Vagina (tissue), 2 donors: ENCODE measurements around the gene PTPRK. TPM values are rescaled to one million over a fixed set of nuclear protein-coding genes. Genes with fewer than 3 reads are reported as not detected.

Source experiments
- DNase-seq, 2 donors: peaks; one replicate each; pipeline ENCODE4 v3.0.0-alpha.2; 2017; ENCODE audit errors: extremely low spot score in 2 of 2
- H3K27ac ChIP-seq: fragments of 200-600 bp; sonication (generic); one replicate; pipeline ENCODE4 v1.5.1; 2019
- H3K27me3 ChIP-seq: fragments of 200-600 bp; sonication (generic); one replicate; pipeline ENCODE4 v1.5.1; 2019
- H3K36me3 ChIP-seq, 2 donors: fragments of 200-600 bp; sonication (generic); one replicate each; pipeline ENCODE4 v1.5.1; 2017 to 2019
- H3K4me1 ChIP-seq: fragments of 200-600 bp; sonication (generic); one replicate; pipeline ENCODE4 v1.5.1; 2019
- H3K4me3 ChIP-seq, 2 donors: fragments of 200-600 bp; sonication (generic); 1 replicate in 1 of 2; 2 replicates in 1 of 2; pipeline ENCODE4 v1.5.1; 2016 to 2019
- H3K9me3 ChIP-seq: fragments of 200-600 bp; sonication (generic); one replicate; pipeline ENCODE4 v1.5.1; 2019
- POLR2A ChIP-seq, 2 donors: fragments of 450-650 bp; IDR thresholded peaks; one replicate each; pipeline ENCODE4 v1.6.1; 2017; ENCODE audit warnings: antibody characterized with exemption in 2 of 2, mild to moderate bottlenecking in 2 of 2, moderate library complexity in 2 of 2
- POLR2AphosphoS5 ChIP-seq, 2 donors: sonication (generic); formaldehyde crosslinking; IDR thresholded peaks; one replicate each; pipeline ENCODE4 v1.9.0; 2017; ENCODE audit warnings: antibody characterized with exemption in 2 of 2, mild to moderate bottlenecking in 2 of 2, low read depth in 1 of 2; ENCODE audit not compliant: insufficient read depth in 1 of 2
- intact Hi-C: fragments of 100-400 bp; cut with DNase I; formaldehyde crosslinking; loops from one replicate; pipeline ENCODE4 v1.15.1; 2023
- total RNA-seq: library from RNA; depleted of rRNA; stranded (reverse); fragments of >200 nt; gene quantifications from one replicate; pipeline ENCODE4 v1.2.3, GENCODE V29; 2016
- TF ChIP-seq, protein P1 (sequence below), 3 experiments: fragments of 450-650 bp in 2 of 3; fragments of 200-600 bp in 1 of 3; sonication (generic) in 1 of 3; IDR thresholded peaks; one replicate each; pipeline ENCODE4 v1.5.1; 2017 to 2019; ENCODE audit warnings: antibody characterized with exemption in 3 of 3, mild to moderate bottlenecking in 2 of 3, moderate library complexity in 2 of 3

The PTPRK gene
- total RNA-seq, 1 donor from 2014 or later, result 82.5 TPM

DNA sequence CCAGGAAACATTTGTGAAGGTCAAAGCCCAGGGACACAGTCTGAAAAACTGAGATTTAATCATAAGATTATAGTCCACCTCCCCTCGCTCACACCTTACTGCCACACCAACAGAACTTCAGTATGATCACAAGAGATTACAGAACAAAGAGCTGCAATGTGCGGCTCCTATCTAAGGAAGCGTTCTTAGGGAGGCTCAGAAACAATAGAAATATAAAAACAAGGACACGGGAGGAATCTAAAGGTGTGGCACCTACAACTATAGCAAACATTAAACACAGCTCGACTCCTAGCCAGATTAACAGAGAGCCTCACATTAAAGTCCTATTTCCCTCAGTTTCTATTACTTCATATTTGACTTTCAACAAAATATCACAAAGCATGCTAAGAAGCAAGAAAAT lies 579.2 kb downstream of the PTPRK start:
- intact Hi-C loops, result no loop called here
- H3K4me1 ChIP-seq, result peaks cover 9% of the 10 kb centered on the region
- H3K9me3 ChIP-seq, result no peaks in the 10 kb centered on the region

DNA sequence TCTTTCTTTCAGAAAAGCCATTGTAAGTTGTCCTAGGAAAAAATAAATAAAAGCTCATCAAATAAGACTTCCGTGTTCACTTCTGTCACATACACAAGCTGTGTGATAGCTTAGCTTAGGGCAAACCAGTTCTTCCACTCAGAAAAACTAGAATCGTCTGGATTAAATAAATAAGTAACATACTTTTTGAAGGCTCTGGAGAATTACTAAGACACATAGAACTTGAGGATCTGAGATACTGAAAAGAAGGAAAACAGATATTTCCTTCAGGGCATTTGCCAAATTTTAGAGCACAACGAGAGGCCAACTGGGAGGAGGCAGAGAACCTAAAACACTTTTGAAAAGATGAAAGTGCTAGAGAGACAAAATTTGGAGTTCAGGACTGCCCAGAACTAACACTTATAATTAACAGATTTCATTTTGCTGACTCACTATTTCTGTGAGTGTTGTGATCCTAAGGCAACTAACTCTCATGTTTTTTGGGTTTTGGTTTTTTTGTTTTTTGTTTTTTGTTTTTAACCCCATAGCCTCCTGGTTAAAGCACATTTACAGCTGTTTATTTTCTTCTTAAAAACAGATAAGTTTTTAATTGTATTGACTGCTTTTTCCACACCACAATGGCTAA lies 580.8 kb downstream of the PTPRK start:
- H3K27ac ChIP-seq, result no peak overlapping the region
- H3K4me1 ChIP-seq, result peaks cover 9% of the 10 kb centered on the region
- no peak overlapping the region for H3K4me3 ChIP-seq
- TF ChIP-seq POLR2AphosphoS5 (IDR thresholded peaks at IDR 0.05; ENCODE audit: insufficient read depth in 1 of 2, low read depth in 1 of 2) (no peak), POLR2A (IDR thresholded peaks at IDR 0.05) (no peak)
- TF ChIP-seq, protein P1, sequence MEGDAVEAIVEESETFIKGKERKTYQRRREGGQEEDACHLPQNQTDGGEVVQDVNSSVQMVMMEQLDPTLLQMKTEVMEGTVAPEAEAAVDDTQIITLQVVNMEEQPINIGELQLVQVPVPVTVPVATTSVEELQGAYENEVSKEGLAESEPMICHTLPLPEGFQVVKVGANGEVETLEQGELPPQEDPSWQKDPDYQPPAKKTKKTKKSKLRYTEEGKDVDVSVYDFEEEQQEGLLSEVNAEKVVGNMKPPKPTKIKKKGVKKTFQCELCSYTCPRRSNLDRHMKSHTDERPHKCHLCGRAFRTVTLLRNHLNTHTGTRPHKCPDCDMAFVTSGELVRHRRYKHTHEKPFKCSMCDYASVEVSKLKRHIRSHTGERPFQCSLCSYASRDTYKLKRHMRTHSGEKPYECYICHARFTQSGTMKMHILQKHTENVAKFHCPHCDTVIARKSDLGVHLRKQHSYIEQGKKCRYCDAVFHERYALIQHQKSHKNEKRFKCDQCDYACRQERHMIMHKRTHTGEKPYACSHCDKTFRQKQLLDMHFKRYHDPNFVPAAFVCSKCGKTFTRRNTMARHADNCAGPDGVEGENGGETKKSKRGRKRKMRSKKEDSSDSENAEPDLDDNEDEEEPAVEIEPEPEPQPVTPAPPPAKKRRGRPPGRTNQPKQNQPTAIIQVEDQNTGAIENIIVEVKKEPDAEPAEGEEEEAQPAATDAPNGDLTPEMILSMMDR (IDR thresholded peaks at IDR 0.05), result no peak
- H3K27me3 ChIP-seq, result no peaks in the 10 kb centered on the region
- intact Hi-C loops, result no loop called here
- no peaks in the 10 kb centered on the region for H3K36me3 ChIP-seq
- no peaks in the 10 kb centered on the region for H3K9me3 ChIP-seq
- DNase-seq, result no peak

More for the DNA sequence above, 579.2 kb downstream of the PTPRK start:
- H3K27ac ChIP-seq, result no peak overlapping the region
- no peak overlapping the region for H3K4me3 ChIP-seq
- H3K27me3 ChIP-seq, result no peaks in the 10 kb centered on the region
- TF ChIP-seq, protein P1 (IDR thresholded peaks at IDR 0.05), result no peak
- no peak for TF ChIP-seq POLR2AphosphoS5 (IDR thresholded peaks at IDR 0.05; ENCODE audit: insufficient read depth in 1 of 2, low read depth in 1 of 2)
- no peak for TF ChIP-seq POLR2A (IDR thresholded peaks at IDR 0.05)
- H3K36me3 ChIP-seq, result no peaks in the 10 kb centered on the region
- no peak for DNase-seq

DNA sequence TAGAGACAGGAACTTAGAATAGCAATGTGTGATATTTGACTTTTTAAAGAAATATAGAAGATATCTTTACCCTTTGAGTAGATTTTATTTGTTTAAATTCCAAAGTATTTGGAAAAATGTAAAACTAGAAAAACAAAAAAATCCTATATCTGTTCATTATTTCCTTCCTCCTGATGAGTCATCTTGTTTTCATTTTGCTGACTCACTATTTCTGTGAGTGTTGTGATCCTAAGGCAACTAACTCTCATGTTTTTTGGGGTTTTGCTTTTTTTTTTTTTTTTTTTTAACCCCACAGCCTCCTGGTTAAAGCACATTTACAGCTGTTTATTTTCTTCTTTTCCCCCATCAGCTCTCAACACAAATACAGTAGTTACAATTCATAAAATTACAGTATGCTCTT lies 581.7 kb downstream of the PTPRK start:
- TF ChIP-seq POLR2A (IDR thresholded peaks at IDR 0.05), result no peak
- TF ChIP-seq, protein P1 (IDR thresholded peaks at IDR 0.05), result no peak
- no peak for TF ChIP-seq POLR2AphosphoS5 (IDR thresholded peaks at IDR 0.05; ENCODE audit: insufficient read depth in 1 of 2, low read depth in 1 of 2)
- intact Hi-C loops, result no loop called here
- DNase-seq, result no peak
- Histone ChIP-seq H3K4me3 (no peak overlapping the region), H3K27me3 (no peaks in the 10 kb centered on the region), H3K36me3 (no peaks in the 10 kb centered on the region), H3K4me1 (peaks cover 9% of the 10 kb centered on the region), H3K9me3 (no peaks in the 10 kb centered on the region), H3K27ac (no peak overlapping the region)

DNA sequence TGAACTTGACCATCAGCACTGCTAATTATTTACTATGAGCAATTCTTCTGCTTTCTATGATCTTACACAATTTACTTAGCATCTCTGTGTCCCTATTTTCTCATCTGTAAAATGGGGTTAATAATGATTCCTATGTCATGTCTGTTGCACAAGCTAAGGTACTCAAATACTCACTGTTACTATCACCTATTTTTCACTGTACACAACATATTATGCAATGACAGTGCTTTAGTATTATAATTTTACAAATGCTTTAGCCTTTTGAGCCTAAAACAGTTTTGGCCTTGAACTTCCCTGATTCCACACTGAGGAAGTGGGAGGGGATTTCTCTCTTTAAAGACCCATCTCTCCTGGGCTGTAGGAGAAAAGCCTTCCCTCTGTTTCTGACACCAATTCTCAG lies 582.7 kb downstream of the PTPRK start:
- Histone ChIP-seq H3K36me3 (no peaks in the 10 kb centered on the region), H3K27me3 (no peaks in the 10 kb centered on the region), H3K4me3 (no peak overlapping the region), H3K9me3 (no peaks in the 10 kb centered on the region), H3K4me1 (peaks cover 9% of the 10 kb centered on the region), H3K27ac (no peak overlapping the region)
- no peak for DNase-seq
- intact Hi-C loops, result no loop called here
- TF ChIP-seq POLR2A (IDR thresholded peaks at IDR 0.05), result no peak
- TF ChIP-seq, protein P1 (IDR thresholded peaks at IDR 0.05), result no peak
- TF ChIP-seq POLR2AphosphoS5 (IDR thresholded peaks at IDR 0.05; ENCODE audit: insufficient read depth in 1 of 2, low read depth in 1 of 2), result no peak

DNA sequence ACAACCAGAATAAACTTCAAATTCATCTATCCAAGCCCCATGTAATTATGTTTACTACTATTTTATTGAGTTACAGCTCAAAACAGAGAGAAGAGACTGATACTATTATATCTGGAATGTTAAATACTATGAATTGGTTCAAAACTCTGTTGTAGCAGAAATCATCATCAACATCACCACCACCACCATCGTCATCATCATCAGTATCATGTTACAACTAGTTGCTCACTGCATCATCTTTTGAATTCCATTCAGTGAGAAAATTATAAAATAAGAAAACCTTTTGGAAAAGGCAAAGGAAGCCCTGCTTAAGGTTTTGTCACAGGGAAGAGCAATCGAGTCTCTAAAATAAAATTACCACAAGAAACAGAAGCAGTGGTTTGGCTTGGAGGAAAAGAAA lies 583.3 kb downstream of the PTPRK start:
- Histone ChIP-seq H3K4me3 (no peak overlapping the region), H3K27me3 (no peaks in the 10 kb centered on the region), H3K27ac (no peak overlapping the region), H3K9me3 (no peaks in the 10 kb centered on the region), H3K36me3 (no peaks in the 10 kb centered on the region), H3K4me1 (peaks cover 9% of the 10 kb centered on the region)
- no peak for DNase-seq
- TF ChIP-seq POLR2A (IDR thresholded peaks at IDR 0.05) (no peak), POLR2AphosphoS5 (IDR thresholded peaks at IDR 0.05; ENCODE audit: insufficient read depth in 1 of 2, low read depth in 1 of 2) (no peak)
- TF ChIP-seq, protein P1 (IDR thresholded peaks at IDR 0.05), result no peak
- intact Hi-C loops, result no loop called here
